Glomerular endothelial cell (primary cell): ENCODE measurements around the gene SLC22A4. TPM values are rescaled to one million over a fixed set of nuclear protein-coding genes. Genes with fewer than 3 reads are reported as not detected.

Experiments
- DNase-seq: peaks from one replicate; pipeline ENCODE4 v3.0.0-alpha.2; 2011; ENCODE audit warnings: low read depth, low spot score; ENCODE audit errors: extremely low read depth
- total RNA-seq: library from RNA; depleted of rRNA; stranded (reverse); fragments of >200 nt; gene quantifications from 2 replicates; pipeline ENCODE4 v1.2.3, GENCODE V29; 2015

Gene SLC22A4
- total RNA-seq, result 12.0 and 25.0 TPM in 2 replicates

GRCh38 chr5:132293992-132294727 lies at the start of gene SLC22A4:
SLC22A4 (plus strand) TSS chr5:132294394; CDS start chr5:132294617, 223 bp downstream.
- DNase-seq, result no peak

DNA sequence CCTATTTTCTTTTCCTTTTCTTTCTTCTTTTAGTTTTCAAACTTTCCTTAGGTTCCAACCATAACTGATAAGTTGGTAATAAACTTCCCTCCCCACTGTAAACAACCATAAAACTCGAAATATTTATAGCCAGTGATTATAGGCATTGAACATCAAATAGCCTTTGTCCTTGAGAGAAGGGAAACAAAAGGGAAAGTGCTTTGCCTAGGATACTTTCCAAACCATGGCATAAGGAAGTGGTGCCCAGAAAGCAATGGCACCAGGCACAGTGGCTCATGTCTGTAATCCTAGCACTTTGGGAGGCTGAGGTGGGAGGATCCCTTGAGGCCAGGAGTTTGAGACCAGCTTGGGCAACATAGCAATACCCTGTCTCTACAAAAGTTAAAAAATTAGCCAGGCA lies 48.6 kb upstream of the SLC22A4 start:
- no peak for DNase-seq

- no peak for DNase-seq
Observed at GRCh38 chr5:132246806-132247205, 47.4 kb upstream of the SLC22A4 start.

DNA sequence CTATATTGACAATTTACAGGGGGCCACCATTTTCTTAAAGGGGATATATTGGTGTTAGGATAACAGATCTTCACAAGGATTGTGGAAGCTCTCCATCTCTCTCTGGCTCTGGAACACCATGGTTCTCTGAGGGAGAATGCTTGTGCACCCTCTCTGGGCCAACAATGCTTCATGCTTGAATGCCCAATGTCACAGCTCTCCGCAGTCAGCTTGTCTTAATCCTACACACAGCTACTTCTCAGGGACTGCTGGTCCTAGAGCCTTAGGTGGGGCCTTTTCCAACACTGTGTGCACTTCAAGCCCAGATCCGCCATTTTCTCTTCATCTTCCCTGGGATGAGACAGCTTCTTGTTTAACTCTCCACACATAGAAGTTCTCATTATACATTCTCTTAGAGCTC lies 43.6 kb upstream of the SLC22A4 start:
- no peak for DNase-seq

- no peak for DNase-seq
Observed at GRCh38 chr5:132251220-132251725, 42.9 kb upstream of the SLC22A4 start.

- no peak for DNase-seq
Observed at GRCh38 chr5:132253008-132253441, 41.2 kb upstream of the SLC22A4 start.

DNA sequence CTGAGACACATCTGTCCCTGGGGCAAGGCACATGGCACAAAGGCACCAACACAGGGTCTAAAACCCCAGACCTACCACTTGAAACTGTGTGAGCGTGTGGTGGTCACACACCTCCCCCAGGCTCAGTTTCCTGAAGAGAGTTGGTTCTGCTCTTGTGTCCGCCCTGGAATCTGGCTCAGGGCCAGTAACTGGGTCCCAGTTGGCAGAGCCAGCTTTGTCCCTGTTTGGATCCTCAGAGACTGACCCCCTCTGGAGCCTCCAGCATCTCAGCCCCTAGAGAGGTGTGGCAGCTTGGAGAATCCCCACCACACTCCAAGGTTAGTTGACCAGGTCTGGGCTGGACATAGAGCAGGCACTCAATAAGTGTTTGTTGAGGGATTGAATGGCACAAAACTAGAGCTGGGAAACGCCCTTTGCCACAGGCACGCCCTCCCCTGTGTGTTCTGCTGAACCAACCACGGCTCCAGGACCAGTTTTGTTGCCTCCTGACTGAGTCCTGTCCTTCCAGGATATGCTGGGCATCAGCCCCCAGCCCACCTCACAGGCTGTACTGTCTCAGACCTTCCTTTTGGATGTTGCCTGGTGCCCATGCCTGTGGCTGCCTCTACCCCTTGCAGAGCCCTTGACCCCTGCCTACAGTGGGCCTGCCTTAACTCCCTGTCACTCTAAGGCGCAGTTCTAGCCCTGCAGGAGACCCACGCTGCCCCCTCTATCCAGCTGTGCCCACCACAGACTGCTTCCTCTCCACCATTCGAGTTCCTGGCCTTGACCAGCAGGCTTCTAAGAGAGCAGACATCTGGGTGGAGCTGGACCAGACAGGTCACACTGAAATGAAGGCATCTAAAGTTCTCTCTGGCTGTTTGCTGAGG lies 40.5 kb upstream of the SLC22A4 start:
- no peak for DNase-seq

- no peak for DNase-seq
Observed at GRCh38 chr5:132254321-132254977, 39.7 kb upstream of the SLC22A4 start.

- DNase-seq, result no peak
Observed at GRCh38 chr5:132256086-132256782, 38.0 kb upstream of the SLC22A4 start.

- no peak for DNase-seq
Observed at GRCh38 chr5:132256783-132257130, 37.4 kb upstream of the SLC22A4 start.

- no peak for DNase-seq
Observed at GRCh38 chr5:132257131-132258101, 36.8 kb upstream of the SLC22A4 start, which contains the start of gene PDLIM4. PDLIM4 (plus strand) TSS chr5:132257696; CDS start chr5:132257735, 39 bp downstream.

- DNase-seq, result no peak
Observed at GRCh38 chr5:132258102-132259068, 35.8 kb upstream of the SLC22A4 start.

- no peak for DNase-seq
Observed at GRCh38 chr5:132259069-132259851, 34.9 kb upstream of the SLC22A4 start.

DNA sequence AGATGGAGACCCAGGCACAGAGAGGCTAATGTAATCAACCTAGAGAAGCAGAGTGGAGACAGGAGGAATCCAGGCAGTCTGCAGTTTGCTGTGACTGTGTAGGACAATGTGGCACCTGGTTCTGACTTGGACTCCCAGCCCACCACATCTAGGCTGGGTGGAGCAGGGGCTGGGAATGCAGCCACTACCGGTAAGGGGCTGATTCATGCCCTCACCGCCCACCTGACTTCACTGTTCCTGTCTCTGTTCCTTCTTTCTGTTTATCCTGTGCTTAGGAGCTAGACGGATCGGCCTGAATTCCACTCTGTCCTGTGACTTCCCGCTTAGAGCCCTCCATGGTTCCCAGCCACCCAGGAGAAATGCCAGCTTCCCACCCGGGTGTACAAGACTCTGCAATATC lies 34.1 kb upstream of the SLC22A4 start:
- no peak for DNase-seq

DNA sequence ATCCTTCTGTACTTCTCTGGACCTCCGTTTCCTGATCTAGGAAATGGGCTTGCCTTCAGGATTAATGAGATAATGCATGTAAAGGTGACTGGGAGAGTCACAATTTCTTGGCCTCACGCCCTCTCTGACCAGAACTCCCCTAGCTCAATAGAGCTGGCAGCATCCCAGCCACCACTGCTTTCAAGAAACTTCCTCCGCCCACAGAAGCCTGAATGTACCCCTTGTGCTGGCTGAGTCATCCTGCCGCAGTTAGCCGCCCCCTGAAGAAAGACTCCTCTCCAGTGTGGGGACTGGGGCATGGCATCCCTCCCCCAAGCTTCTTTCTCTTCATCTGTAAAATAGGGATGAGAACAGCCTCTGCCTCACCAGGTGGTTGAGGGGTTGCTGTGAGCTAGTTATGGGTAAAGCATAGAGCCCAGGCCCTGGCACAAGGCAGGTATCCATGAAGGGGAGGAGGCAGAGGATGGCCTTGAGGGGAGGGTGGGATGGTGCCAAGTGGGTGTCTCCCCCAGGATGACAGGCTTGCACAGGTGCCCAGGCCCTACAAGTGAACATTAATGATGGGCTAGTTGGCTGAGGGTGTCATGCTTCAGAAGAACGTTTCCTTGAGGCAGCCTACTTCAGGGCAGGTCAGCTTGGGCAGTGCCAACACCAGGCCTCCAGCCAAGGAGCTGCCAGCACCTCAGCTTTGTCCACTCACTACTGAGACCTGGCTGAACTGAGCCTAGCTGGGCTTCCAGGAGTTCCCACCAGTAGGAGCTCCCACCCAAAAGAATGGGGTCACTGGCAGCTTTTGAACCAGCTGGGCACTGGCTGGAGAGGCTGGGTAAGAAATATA lies 33.3 kb upstream of the SLC22A4 start:
- DNase-seq, result no peak
